CD8-positive, alpha-beta memory T cell (primary cell): Measurements from ENCODE around the gene KDM2B. TPM values are rescaled to one million over a fixed set of nuclear protein-coding genes. Genes with fewer than 3 reads are reported as not detected.

Source experiments
- CTCF ChIA-PET: fragments of 350-600 bp; sonication (Branson Sonifier 250); formaldehyde crosslinking; loops from one replicate; lab custom pipeline; 2021; ENCODE audit warnings: antibody characterized with exemption; lab: Charles Lee
- POLR2A ChIA-PET: fragments of 350-600 bp; sonication (Branson Sonifier 250); formaldehyde crosslinking; loops from one replicate; lab custom pipeline; 2021; ENCODE audit warnings: antibody characterized with exemption; lab: Charles Lee
- DNase-seq, 5 donors: peaks; one replicate each; pipeline versions ENCODE4 v3.0.0 to v3.0.0-alpha.2; 2020 to 2022; ENCODE audit warnings: mixed read lengths in 1 of 5
- H3K27ac ChIP-seq: one replicate; pipeline ENCODE4 v1.7.0; 2013; ENCODE audit warnings: low read depth, mild to moderate bottlenecking, low read length, moderate library complexity
- H3K27me3 ChIP-seq: 2 replicates; pipeline ENCODE4 v1.7.0; 2013; ENCODE audit warnings: low read length, mild to moderate bottlenecking; ENCODE audit not compliant: insufficient read depth, poor library complexity, severe bottlenecking
- H3K36me3 ChIP-seq: 2 replicates; pipeline ENCODE4 v1.7.0; 2013; ENCODE audit warnings: mild to moderate bottlenecking, low read length, moderate library complexity; ENCODE audit not compliant: insufficient read depth
- H3K4me1 ChIP-seq: 2 replicates; pipeline ENCODE4 v1.7.0; 2013; ENCODE audit warnings: mild to moderate bottlenecking, low read length, moderate library complexity; ENCODE audit not compliant: insufficient read depth
- H3K4me3 ChIP-seq: 2 replicates; pipeline ENCODE4 v1.7.0; 2013; ENCODE audit warnings: mild to moderate bottlenecking, low read length
- H3K9me3 ChIP-seq: 2 replicates; pipeline ENCODE4 v1.7.0; 2013; ENCODE audit warnings: mild to moderate bottlenecking, low read length
- H3K27ac Mint-ChIP-seq, 8 donors: one replicate each; pipeline ENCODE4 v1.8.0; 2020 to 2021; ENCODE audit warnings: mixed read lengths in 8 of 8, mild to moderate bottlenecking in 6 of 8, inconsistent platforms in 3 of 8, moderate library complexity in 3 of 8
- H3K27me3 Mint-ChIP-seq, 2 donors: one replicate each; pipeline ENCODE4 v1.8.0; 2020 to 2021; ENCODE audit warnings: mixed read lengths in 2 of 2, mild to moderate bottlenecking in 1 of 2, moderate library complexity in 1 of 2
- H3K36me3 Mint-ChIP-seq, 3 donors: one replicate each; pipeline ENCODE4 v1.8.0; 2020 to 2021; ENCODE audit warnings: mixed read lengths in 3 of 3, inconsistent platforms in 1 of 3, mild to moderate bottlenecking in 1 of 3
- H3K4me1 Mint-ChIP-seq, 3 donors: one replicate each; pipeline ENCODE4 v1.8.0; 2020 to 2021; ENCODE audit warnings: mixed read lengths in 3 of 3, inconsistent platforms in 1 of 3, mild to moderate bottlenecking in 1 of 3
- H3K4me3 Mint-ChIP-seq, 7 donors: one replicate each; pipeline ENCODE4 v1.8.0; 2020 to 2021; ENCODE audit warnings: mixed read lengths in 7 of 7, mild to moderate bottlenecking in 6 of 7, moderate library complexity in 4 of 7, inconsistent platforms in 2 of 7
- H3K9me3 Mint-ChIP-seq, 5 donors: one replicate each; pipeline ENCODE4 v1.8.0; 2020 to 2022; ENCODE audit warnings: mixed read lengths in 5 of 5, mild to moderate bottlenecking in 3 of 5, moderate library complexity in 2 of 5, inconsistent platforms in 1 of 5
- polyA plus RNA-seq: library from polyadenylated mRNA; unstranded; fragments of 300-500 nt; fragmentation: Illumina TruSeq; gene quantifications from one replicate; pipeline ENCODE4 v1.2.3, GENCODE V29; 2021
- total RNA-seq, 2 experiments: library from RNA; stranded (reverse); gene quantifications; one replicate each; pipeline ENCODE4 v1.2.3, GENCODE V29; 2021

Gene KDM2B
- total and polyA plus RNA-seq, 3 experiments from 2014 or later, result 18.3 to 64.0 (median 63.2) TPM

- Histone ChIP-seq H3K4me1 (peaks cover 8% of the 10 kb centered on the region), H3K27ac (no peak overlapping the region), H3K27me3 (no peaks in the 10 kb centered on the region), H3K4me3 (no peak overlapping the region), H3K36me3 (no peaks in the 10 kb centered on the region), H3K9me3 (no peaks in the 10 kb centered on the region)
- ChIA-PET CTCF (interaction anchor here (1.4 kb wide), 1 partner anchor 119 kb away, joined by 3 read pairs; no protein-coding TSS in a partner anchor), POLR2A (no interaction called here)
- H3K4me3 Mint-ChIP-seq, result no peak overlapping the region
- H3K9me3 Mint-ChIP-seq, result no peaks in the 10 kb centered on the region
- H3K4me1 Mint-ChIP-seq, result peaks cover 28 to 70% (median 38%) of the 10 kb centered on the region in 3 donors
- H3K27ac Mint-ChIP-seq, result peak overlapping the region in 2 of 8 donors; percentile 40 to 51
- no peak for DNase-seq
- H3K27me3 Mint-ChIP-seq, result peaks cover 0 to 5% of the 10 kb centered on the region in 2 donors
- H3K36me3 Mint-ChIP-seq, result peaks cover 0 to 59% (median 7%) of the 10 kb centered on the region in 3 donors
Measured at GRCh38 chr12:121453629-121454028, 127.2 kb downstream of the KDM2B start.

GRCh38 chr12:121452985-121453360, 127.8 kb downstream of the KDM2B start:
- Histone ChIP-seq H3K9me3 (no peaks in the 10 kb centered on the region), H3K27me3 (no peaks in the 10 kb centered on the region), H3K36me3 (no peaks in the 10 kb centered on the region), H3K4me3 (no peak overlapping the region), H3K27ac (no peak overlapping the region), H3K4me1 (peaks cover 8% of the 10 kb centered on the region)
- peaks cover 32 to 68% (median 40%) of the 10 kb centered on the region in 3 donors for H3K4me1 Mint-ChIP-seq
- H3K4me3 Mint-ChIP-seq, result no peak overlapping the region
- H3K36me3 Mint-ChIP-seq, result peaks cover 0 to 63% (median 7%) of the 10 kb centered on the region in 3 donors
- CTCF ChIA-PET, result no interaction called here
- POLR2A ChIA-PET, result no interaction called here
- H3K27ac Mint-ChIP-seq, result no peak overlapping the region
- no peaks in the 10 kb centered on the region for H3K9me3 Mint-ChIP-seq
- peaks cover 0 to 5% of the 10 kb centered on the region in 2 donors for H3K27me3 Mint-ChIP-seq
- no peak for DNase-seq

- Mint-ChIP-seq H3K4me3 (no peak overlapping the region), H3K9me3 (no peaks in the 10 kb centered on the region), H3K27me3 (peaks cover 0 to 5% of the 10 kb centered on the region in 2 donors), H3K4me1 (peaks cover 28 to 63% (median 35%) of the 10 kb centered on the region in 3 donors), H3K27ac (peak overlapping the region in 2 of 8 donors; percentile 36 to 78), H3K36me3 (peaks cover 0 to 60% (median 6%) of the 10 kb centered on the region in 3 donors)
- H3K27me3 ChIP-seq, result no peaks in the 10 kb centered on the region
- DNase-seq, result no peak
- H3K27ac ChIP-seq, result no peak overlapping the region
- POLR2A ChIA-PET, result no interaction called here
- peaks cover 8% of the 10 kb centered on the region for H3K4me1 ChIP-seq
- H3K4me3 ChIP-seq, result no peak overlapping the region
- no peaks in the 10 kb centered on the region for H3K36me3 ChIP-seq
- no peaks in the 10 kb centered on the region for H3K9me3 ChIP-seq
- CTCF ChIA-PET, result interaction anchor here (1.8 kb wide), 1 partner anchor 10 kb away, joined by 9 read pairs; no protein-coding TSS in a partner anchor
Measured at GRCh38 chr12:121452340-121452984, 128.4 kb downstream of the KDM2B start.

GRCh38 chr12:121451961-121452339, 128.9 kb downstream of the KDM2B start:
- CTCF ChIA-PET, result interaction anchor here (1.0 to 1.8 kb wide), 2 partner anchors 9 to 11 kb away, joined by 3 to 9 read pairs; no protein-coding TSS in a partner anchor
- Histone ChIP-seq H3K36me3 (no peaks in the 10 kb centered on the region), H3K27ac (no peak overlapping the region), H3K27me3 (no peaks in the 10 kb centered on the region), H3K4me1 (peaks cover 8% of the 10 kb centered on the region), H3K4me3 (no peak overlapping the region), H3K9me3 (no peaks in the 10 kb centered on the region)
- H3K36me3 Mint-ChIP-seq, result peaks cover 0 to 60% (median 6%) of the 10 kb centered on the region in 3 donors
- POLR2A ChIA-PET, result interaction anchor here (0.5 kb wide), 1 partner anchor 81 kb away, joined by 3 read pairs; no protein-coding TSS in a partner anchor
- no peak overlapping the region for H3K4me3 Mint-ChIP-seq
- no peak for DNase-seq
- H3K4me1 Mint-ChIP-seq, result peaks cover 27 to 60% (median 30%) of the 10 kb centered on the region in 3 donors
- H3K27me3 Mint-ChIP-seq, result peaks cover 0 to 5% of the 10 kb centered on the region in 2 donors
- H3K27ac Mint-ChIP-seq, result peak overlapping the region in 4 of 8 donors; percentile 36 to 85 (median 72)
- H3K9me3 Mint-ChIP-seq, result no peaks in the 10 kb centered on the region

GRCh38 chr12:121448771-121449315, 132.0 kb downstream of the KDM2B start:
- Histone ChIP-seq H3K27me3 (no peaks in the 10 kb centered on the region), H3K9me3 (no peaks in the 10 kb centered on the region), H3K4me3 (no peak overlapping the region), H3K4me1 (no peaks in the 10 kb centered on the region), H3K36me3 (no peaks in the 10 kb centered on the region), H3K27ac (no peak overlapping the region)
- peak overlapping the region in 1 of 7 donors; percentile 76 for H3K4me3 Mint-ChIP-seq
- ChIA-PET POLR2A (interaction anchor here (0.6 kb wide), 2 partner anchors 57 to 979 kb away, joined by 3 read pairs; no protein-coding TSS in a partner anchor), CTCF (no interaction called here)
- H3K4me1 Mint-ChIP-seq, result peaks cover 12 to 41% (median 16%) of the 10 kb centered on the region in 3 donors
- no peak for DNase-seq
- H3K27ac Mint-ChIP-seq, result no peak overlapping the region
- H3K36me3 Mint-ChIP-seq, result peaks cover 0 to 73% (median 7%) of the 10 kb centered on the region in 3 donors
- H3K9me3 Mint-ChIP-seq, result no peaks in the 10 kb centered on the region
- H3K27me3 Mint-ChIP-seq, result no peaks in the 10 kb centered on the region

- H3K36me3 ChIP-seq, result no peaks in the 10 kb centered on the region
Measured at GRCh38 chr12:121446750-121447149, 134.1 kb downstream of the KDM2B start.

GRCh38 chr12:121444842-121445202, 136.0 kb downstream of the KDM2B start:
- no peak for DNase-seq
- Histone ChIP-seq H3K27me3 (no peaks in the 10 kb centered on the region), H3K27ac (no peak overlapping the region), H3K4me3 (no peak overlapping the region), H3K4me1 (no peaks in the 10 kb centered on the region), H3K36me3 (peaks cover 9% of the 10 kb centered on the region), H3K9me3 (no peaks in the 10 kb centered on the region)
- H3K4me3 Mint-ChIP-seq, result no peak overlapping the region
- H3K36me3 Mint-ChIP-seq, result peaks cover 4 to 76% (median 6%) of the 10 kb centered on the region in 3 donors
- ChIA-PET POLR2A (no interaction called here), CTCF (interaction anchor here (1.5 to 2.9 kb wide), 2 partner anchors 12 to 14 kb away, joined by 4 to 18 read pairs; no protein-coding TSS in a partner anchor)
- no peaks in the 10 kb centered on the region for H3K27me3 Mint-ChIP-seq
- H3K9me3 Mint-ChIP-seq, result no peaks in the 10 kb centered on the region
- H3K4me1 Mint-ChIP-seq, result peaks cover 5 to 27% (median 11%) of the 10 kb centered on the region in 3 donors
- peak overlapping the region in 1 of 8 donors; percentile 62 for H3K27ac Mint-ChIP-seq

More at GRCh38 chr12:121446750-121447149, 134.1 kb downstream of the KDM2B start:
- H3K27me3 ChIP-seq, result no peaks in the 10 kb centered on the region
- no peaks in the 10 kb centered on the region for H3K9me3 ChIP-seq
- Mint-ChIP-seq H3K27me3 (no peaks in the 10 kb centered on the region), H3K27ac (peak overlapping the region in 1 of 8 donors; percentile 38), H3K36me3 (peaks cover 0 to 73% (median 7%) of the 10 kb centered on the region in 3 donors), H3K4me1 (peaks cover 11 to 34% (median 12%) of the 10 kb centered on the region in 3 donors), H3K9me3 (no peaks in the 10 kb centered on the region), H3K4me3 (no peak overlapping the region)
- H3K4me3 ChIP-seq, result no peak overlapping the region
- no peak overlapping the region for H3K27ac ChIP-seq
- ChIA-PET POLR2A (interaction anchor here (0.6 kb wide), 1 partner anchor 12 kb away, joined by 5 read pairs; no protein-coding TSS in a partner anchor), CTCF (interaction anchor here (1.2 kb wide), 1 partner anchor 112 kb away, joined by 6 read pairs; no protein-coding TSS in a partner anchor)
- DNase-seq, result no peak
- no peaks in the 10 kb centered on the region for H3K4me1 ChIP-seq
